ENCODE measurements around the gene SLC1A2. TPM values are rescaled to one million over a fixed set of nuclear protein-coding genes. Genes with fewer than 3 reads are reported as not detected.
"Not testable (repeated sequence)": the region's sequence is repeated elsewhere in the genome, so short reads cannot be mapped to it uniquely, and the experiment has no call there.

The SLC1A2 gene
- total RNA-seq, 1 experiment from 2014 or later, result 1.7 TPM

DNA sequence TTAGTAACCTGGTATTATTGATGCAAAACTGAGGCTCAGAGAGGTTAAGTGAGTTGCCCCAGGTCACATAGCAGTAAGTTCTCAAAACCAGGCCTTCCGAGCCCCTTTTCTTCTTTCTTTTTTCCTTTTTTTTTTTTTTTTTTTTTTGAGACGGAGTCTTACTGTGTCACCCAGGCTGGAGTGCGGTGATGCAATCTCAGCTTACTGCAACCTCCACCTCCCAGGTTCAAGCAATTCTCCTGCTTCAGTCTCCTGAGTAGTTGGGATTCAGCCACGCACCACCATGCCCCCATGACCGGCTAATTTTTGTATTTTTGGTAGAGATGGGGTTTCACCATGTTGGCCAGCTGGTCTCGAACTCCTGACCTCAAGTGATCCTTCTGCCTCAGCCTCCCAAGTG lies 192.6 kb downstream of the SLC1A2 start:
- DNase-seq (ENCODE audit: low spot score), result not testable (repeated sequence)

DNA sequence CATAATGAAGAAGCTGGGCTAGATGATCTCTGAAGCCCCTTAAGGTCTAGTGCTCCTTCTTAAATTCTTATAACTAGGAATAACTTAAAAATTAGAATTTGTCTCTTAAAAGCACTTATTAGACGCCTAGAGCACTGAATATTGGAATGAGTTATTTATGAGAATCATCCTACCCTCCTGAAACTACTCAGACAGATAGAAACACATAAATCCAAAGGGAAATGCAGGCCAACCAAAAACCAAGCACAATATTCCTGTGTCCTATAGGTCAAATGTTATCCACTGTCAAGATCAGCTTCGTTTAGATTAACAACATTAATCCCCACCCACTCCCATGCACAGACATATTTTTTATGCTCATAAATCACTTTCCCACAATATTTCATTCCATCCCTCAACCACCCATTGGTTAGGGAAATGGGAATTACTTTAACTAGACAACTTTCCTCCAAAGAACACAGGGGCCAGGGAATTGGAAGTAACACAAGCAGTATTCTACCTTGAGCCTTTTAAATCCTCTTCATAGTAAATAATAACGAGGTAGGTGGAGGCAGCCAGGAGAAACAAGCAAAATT lies 193.3 kb downstream of the SLC1A2 start:
- no peak for DNase-seq (ENCODE audit: low spot score)

GRCh38 chr11:35223991-35224390 lies 195.4 kb downstream of the SLC1A2 start:
- DNase-seq (ENCODE audit: low spot score), result no peak

GRCh38 chr11:35223371-35223796 lies 196.0 kb downstream of the SLC1A2 start:
- DNase-seq (ENCODE audit: low spot score), result no peak

- no peak for DNase-seq (ENCODE audit: low spot score)
Measured at GRCh38 chr11:35218956-35219355, 200.4 kb downstream of the SLC1A2 start.

DNA sequence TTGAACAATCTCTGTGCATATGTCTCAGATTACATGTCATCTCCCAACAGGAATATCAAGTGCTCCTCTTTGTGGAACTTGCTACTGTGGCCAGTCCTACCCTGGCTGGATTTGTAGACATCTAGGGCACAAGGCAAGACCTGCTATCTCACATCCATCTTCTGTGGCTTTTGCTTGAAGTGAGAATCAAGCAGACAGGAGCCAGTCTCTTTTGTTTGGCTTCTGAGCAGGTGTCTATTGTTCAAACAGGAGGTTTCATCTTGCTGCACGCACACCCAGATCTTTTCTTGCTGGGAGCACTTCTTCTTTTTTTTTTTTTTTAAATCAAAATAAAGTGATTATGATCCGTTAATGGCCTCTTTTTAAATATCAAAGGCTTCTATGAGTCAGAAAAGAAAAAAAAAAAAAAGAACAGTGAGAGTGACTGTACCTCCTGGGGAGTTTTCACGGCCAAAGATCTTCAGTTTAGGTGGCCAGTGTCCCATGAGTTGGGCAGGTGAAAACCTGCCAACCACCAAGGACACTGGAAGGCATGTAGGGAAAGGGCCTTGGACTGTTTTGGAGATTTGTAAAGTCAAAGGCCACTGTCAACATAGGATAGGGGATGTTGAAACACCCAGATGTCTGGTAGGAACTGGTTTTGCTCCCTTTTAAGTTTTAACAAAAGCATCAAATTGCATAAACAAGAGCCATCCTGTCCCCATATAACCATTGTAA lies 202.2 kb downstream of the SLC1A2 start:
- no peak for DNase-seq (ENCODE audit: low spot score)

DNA sequence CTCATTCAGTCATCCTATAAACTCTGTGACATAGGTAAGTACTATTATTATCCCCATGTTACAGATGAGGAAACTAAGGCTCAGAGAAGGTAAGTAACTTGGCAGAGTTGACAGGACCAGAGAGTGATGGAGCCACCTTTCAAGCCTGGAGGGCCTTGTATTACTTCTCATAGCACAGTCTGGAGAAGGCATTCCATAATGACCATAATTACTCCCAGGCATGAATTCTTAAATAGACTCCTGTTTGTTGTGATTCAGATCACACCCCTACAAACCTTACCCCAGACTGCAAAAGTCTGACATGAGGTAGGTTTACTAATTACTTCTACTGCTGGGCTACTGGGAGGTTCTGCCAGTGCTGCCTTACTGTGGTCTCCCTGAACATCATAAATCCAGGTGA lies 203.4 kb downstream of the SLC1A2 start:
- DNase-seq (ENCODE audit: low spot score), result no peak

DNA sequence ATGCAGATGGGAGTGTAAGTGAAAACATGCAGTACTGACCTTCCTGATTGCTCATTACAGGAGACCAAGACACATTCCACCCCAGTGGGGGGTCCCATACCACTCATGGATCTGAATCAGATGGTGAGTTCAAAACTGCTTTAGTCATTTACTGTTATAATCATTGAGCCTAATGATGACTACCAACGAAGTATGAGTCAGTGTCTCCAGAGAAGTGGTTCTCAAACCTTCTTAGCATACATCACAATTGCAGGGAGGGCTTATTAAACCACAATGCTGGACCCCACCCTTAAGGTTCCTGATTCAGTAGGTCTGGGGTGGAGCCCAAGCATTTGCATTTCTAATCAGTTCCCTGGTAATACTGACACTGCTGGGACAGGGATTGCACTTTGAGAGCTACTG lies 204.6 kb downstream of the SLC1A2 start:
- peak; percentile 69 for DNase-seq (ENCODE audit: low spot score)

DNA sequence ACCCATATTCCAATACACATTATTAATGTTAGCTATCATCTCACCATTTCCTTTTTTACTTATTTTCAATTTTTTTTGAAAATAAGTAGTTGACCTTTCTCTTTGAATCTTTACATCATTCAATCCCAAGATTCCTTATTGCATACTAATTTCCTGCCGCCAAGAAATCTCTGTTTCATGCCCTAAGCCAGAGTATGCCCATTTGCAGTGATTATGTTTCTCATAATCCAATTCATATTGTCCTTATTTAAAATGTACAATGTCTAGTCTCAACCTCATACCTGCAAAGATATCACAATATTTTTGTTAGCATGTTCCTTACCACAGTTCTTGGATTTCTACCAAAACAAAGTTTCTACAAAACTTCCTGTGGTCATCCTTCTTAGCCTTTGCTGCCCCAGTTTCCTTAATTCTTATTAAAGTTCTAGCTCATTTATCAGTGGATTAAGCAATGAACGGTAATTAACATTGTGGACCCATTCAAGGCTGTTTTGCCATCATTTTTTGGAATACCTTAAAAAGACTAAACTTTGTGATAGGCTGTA lies 205.1 kb downstream of the SLC1A2 start:
- no peak for DNase-seq (ENCODE audit: low spot score)

- DNase-seq (ENCODE audit: low spot score), result no peak
Measured at GRCh38 chr11:35211952-35212351, 207.4 kb downstream of the SLC1A2 start.

GRCh38 chr11:35210876-35211546 lies 208.3 kb downstream of the SLC1A2 start:
- DNase-seq (ENCODE audit: low spot score), result no peak

DNA sequence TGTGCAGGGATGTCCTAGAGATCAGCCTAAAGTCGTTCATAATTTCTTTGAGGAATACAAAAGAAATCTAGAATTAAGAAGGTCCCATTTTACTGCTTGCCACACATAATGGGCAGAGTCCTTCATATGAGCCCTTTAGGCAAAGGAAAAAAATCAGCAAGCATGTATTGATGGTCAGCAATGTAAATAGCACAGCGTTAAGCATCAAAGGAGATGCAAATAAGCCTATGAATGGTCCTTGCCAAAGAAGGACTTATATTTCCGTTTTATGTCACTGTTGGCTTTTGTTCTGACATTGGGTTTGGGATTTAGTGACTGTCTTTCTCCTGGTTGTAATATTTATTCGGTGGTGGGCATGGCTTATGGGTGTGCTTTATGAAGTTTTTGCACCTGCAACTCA lies 210.6 kb downstream of the SLC1A2 start:
- no peak for DNase-seq (ENCODE audit: low spot score)

GRCh38 chr11:35207471-35208403 lies 211.6 kb downstream of the SLC1A2 start:
- DNase-seq (ENCODE audit: low spot score), result no peak

- DNase-seq (ENCODE audit: low spot score), result no peak
Measured at GRCh38 chr11:35206616-35207015, 212.7 kb downstream of the SLC1A2 start.

DNA sequence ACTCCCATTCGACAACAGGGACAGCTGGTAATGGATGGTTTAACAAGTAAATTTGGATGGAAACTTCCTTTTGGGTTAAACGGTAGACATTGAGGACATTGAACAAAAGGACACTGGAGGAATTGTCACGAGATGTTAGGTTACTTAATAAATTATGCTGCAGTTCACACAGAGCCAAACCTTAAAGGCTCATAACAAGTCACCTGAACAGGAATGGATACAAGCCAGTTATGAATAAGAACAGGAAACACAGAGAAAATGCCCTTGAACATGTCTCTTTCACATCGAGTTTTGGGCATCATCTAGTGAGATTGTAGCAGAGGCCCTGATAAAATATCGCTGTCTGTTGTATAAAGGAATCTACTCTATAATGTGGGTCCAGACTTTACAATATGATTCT lies 214.7 kb downstream of the SLC1A2 start:
- DNase-seq (ENCODE audit: low spot score), result no peak

Other genes starting within 250 kb of the SLC1A2 start
- gene PAMR1, start 106.1 kb upstream of the SLC1A2 start, total RNA-seq (2014; rRNA removed; shearing (Covaris generic)), result 0.06 and 0.35 TPM in 2 replicates
- gene FJX1, start 198.9 kb upstream of the SLC1A2 start, total RNA-seq (2014; rRNA removed; shearing (Covaris generic)), result 11.3 and 14.5 TPM in 2 replicates
- gene TRIM44, start 243.2 kb upstream of the SLC1A2 start, total RNA-seq (2014; rRNA removed; shearing (Covaris generic)), result 31.7 and 60.7 TPM in 2 replicates